OCI-LY3 (cell line): Measurements from ENCODE around the gene EPHB6.

Experiments
- H2AFZ ChIP-seq: fragments of 200-600, 300-600 bp; shearing (Covaris generic); 2 replicates; pipeline ENCODE4 v1.6.0; 2014; ENCODE audit warnings: antibody characterized with exemption, low read depth, low read length
- H3K27ac ChIP-seq: fragments of 200-600, 300-600 bp; sonication (generic); 2 replicates; pipeline ENCODE4 v1.5.1; 2014; ENCODE audit warnings: mild to moderate bottlenecking, low read length, moderate library complexity, mixed read lengths
- H3K27me3 ChIP-seq: fragments of 200-600, 300-600 bp; sonication (generic); 2 replicates; pipeline ENCODE4 v1.6.1; 2014; ENCODE audit warnings: low read depth, low read length, mixed read lengths
- H3K36me3 ChIP-seq: fragments of 200-600, 300-600 bp; sonication (generic); replicated peaks from 2 replicates; pipeline ENCODE3; 2014; ENCODE audit warnings: low read depth, low read length, mixed read lengths
- H3K4me1 ChIP-seq: fragments of 300-600, 200-600 bp; sonication (generic); 2 replicates; pipeline ENCODE4 v1.6.1; 2014; ENCODE audit warnings: low read length, mixed read lengths
- H3K4me2 ChIP-seq: fragments of 200-600, 300-600 bp; sonication (generic); 2 replicates; pipeline ENCODE4 v1.6.1; 2014; ENCODE audit warnings: low read length, mixed read lengths
- H3K4me3 ChIP-seq: fragments of 300-600, 200-600 bp; sonication (generic); 2 replicates; pipeline ENCODE4 v1.5.1; 2014; ENCODE audit warnings: antibody characterized with exemption, mild to moderate bottlenecking, low read length, moderate library complexity
- H3K79me2 ChIP-seq: fragments of 300-600, 200-600 bp; shearing (Covaris generic); 2 replicates; pipeline ENCODE4 v1.6.1; 2014; ENCODE audit warnings: mild to moderate bottlenecking, low read length, mixed read lengths
- H3K9ac ChIP-seq: fragments of 300-600, 200-600 bp; shearing (Covaris generic); 2 replicates; pipeline ENCODE4 v1.6.0; 2014; ENCODE audit warnings: mild to moderate bottlenecking, low read length, moderate library complexity
- H3K9me3 ChIP-seq: fragments of 200-600, 300-600 bp; shearing (Covaris generic); 2 replicates; pipeline ENCODE4 v1.6.1; 2014; ENCODE audit warnings: low read length, mixed read lengths; ENCODE audit not compliant: insufficient read depth
- H4K20me1 ChIP-seq: fragments of 200-600, 300-600 bp; sonication (generic); 2 replicates; pipeline ENCODE4 v1.6.1; 2016; ENCODE audit warnings: low read length, mixed read lengths; ENCODE audit not compliant: insufficient read depth
- EZH2phosphoT487 ChIP-seq: fragments of 200-600 bp; shearing (Covaris generic); IDR thresholded peaks from 2 replicates; pipeline ENCODE4 v1.6.1; 2018; ENCODE audit warnings: antibody characterized with exemption, mixed run types, low read depth
- TF ChIP-seq, protein P1 (sequence below): fragments of 200-600, 300-600 bp; sonication (generic); IDR thresholded peaks from 2 replicates; pipeline ENCODE4 v1.5.1; 2014; ENCODE audit warnings: antibody characterized with exemption, low read length, low read depth

The EPHB6 gene

GRCh38 chr7:142882338-142882678 lies 27.4 kb downstream of the EPHB6 start:
- Histone ChIP-seq H3K4me1 (peaks cover 40% of the 10 kb centered on the region), H3K27me3 (peaks cover 23% of the 10 kb centered on the region), H3K9me3 (no peaks in the 10 kb centered on the region), H3K36me3 (no peaks in the 10 kb centered on the region), H3K27ac (no peak overlapping the region), H4K20me1 (no peaks in the 10 kb centered on the region), H3K4me2 (no peak overlapping the region; the same call in 1 of the 2 replicates), H3K4me3 (no peak overlapping the region), H2AFZ (no peak overlapping the region), H3K79me2 (no peaks in the 10 kb centered on the region), H3K9ac (no peak overlapping the region)
- no peak for TF ChIP-seq EZH2phosphoT487
- TF ChIP-seq, protein P1, sequence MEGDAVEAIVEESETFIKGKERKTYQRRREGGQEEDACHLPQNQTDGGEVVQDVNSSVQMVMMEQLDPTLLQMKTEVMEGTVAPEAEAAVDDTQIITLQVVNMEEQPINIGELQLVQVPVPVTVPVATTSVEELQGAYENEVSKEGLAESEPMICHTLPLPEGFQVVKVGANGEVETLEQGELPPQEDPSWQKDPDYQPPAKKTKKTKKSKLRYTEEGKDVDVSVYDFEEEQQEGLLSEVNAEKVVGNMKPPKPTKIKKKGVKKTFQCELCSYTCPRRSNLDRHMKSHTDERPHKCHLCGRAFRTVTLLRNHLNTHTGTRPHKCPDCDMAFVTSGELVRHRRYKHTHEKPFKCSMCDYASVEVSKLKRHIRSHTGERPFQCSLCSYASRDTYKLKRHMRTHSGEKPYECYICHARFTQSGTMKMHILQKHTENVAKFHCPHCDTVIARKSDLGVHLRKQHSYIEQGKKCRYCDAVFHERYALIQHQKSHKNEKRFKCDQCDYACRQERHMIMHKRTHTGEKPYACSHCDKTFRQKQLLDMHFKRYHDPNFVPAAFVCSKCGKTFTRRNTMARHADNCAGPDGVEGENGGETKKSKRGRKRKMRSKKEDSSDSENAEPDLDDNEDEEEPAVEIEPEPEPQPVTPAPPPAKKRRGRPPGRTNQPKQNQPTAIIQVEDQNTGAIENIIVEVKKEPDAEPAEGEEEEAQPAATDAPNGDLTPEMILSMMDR: no peak

GRCh38 chr7:142883145-142883544 lies 28.3 kb downstream of the EPHB6 start:
- TF ChIP-seq, protein P1: no peak
- no peak for TF ChIP-seq EZH2phosphoT487
- Histone ChIP-seq H3K79me2 (no peaks in the 10 kb centered on the region), H2AFZ (no peak overlapping the region), H3K4me1 (peaks cover 40% of the 10 kb centered on the region), H3K27me3 (peaks cover 23% of the 10 kb centered on the region), H3K4me2 (no peak overlapping the region), H3K9me3 (no peaks in the 10 kb centered on the region), H3K4me3 (no peak overlapping the region), H3K36me3 (no peaks in the 10 kb centered on the region), H3K27ac (no peak overlapping the region), H3K9ac (no peak overlapping the region), H4K20me1 (no peaks in the 10 kb centered on the region)

- no peaks in the 10 kb centered on the region for H3K9me3 ChIP-seq
- no peak overlapping the region for H3K27ac ChIP-seq
- H3K36me3 ChIP-seq: no peaks in the 10 kb centered on the region
- H3K79me2 ChIP-seq: no peaks in the 10 kb centered on the region
- peak overlapping the region; percentile 47 for H2AFZ ChIP-seq
- peak overlapping the region; percentile 3; the same call in 1 of the 2 replicates for H3K9ac ChIP-seq
- no peak for TF ChIP-seq EZH2phosphoT487
- TF ChIP-seq, protein P1: no peak
- H3K4me2 ChIP-seq: peak overlapping the region; percentile 32
- no peak overlapping the region for H3K4me3 ChIP-seq
- H3K4me1 ChIP-seq: peaks cover 40% of the 10 kb centered on the region
- H4K20me1 ChIP-seq: no peaks in the 10 kb centered on the region
- peaks cover 19% of the 10 kb centered on the region for H3K27me3 ChIP-seq
Measured at GRCh38 chr7:142883571-142884285, 28.9 kb downstream of the EPHB6 start.

DNA sequence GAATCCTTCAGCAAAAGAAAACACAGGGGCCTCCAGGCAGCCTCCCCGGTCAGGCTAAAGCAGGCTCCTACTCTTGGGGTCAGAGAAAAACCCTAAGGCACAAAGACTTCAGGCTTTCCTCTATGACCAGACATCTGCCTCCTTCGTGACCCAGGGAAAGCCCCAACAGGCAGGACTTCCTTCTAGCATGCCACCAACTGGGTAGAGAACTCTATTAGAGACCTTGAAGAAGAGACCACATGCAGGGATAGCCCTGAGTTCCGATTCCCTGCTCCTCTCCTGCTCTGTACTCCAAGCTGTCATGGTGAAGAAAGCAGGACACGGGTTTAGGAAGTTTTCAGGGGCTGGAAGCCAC lies 29.4 kb downstream of the EPHB6 start:
- Histone ChIP-seq H3K27ac (no peak overlapping the region), H3K9ac (peak overlapping the region; percentile 3; the same call in 1 of the 2 replicates), H3K4me3 (no peak overlapping the region), H3K36me3 (no peaks in the 10 kb centered on the region), H3K27me3 (peaks cover 14% of the 10 kb centered on the region), H4K20me1 (no peaks in the 10 kb centered on the region), H2AFZ (peak overlapping the region; percentile 47), H3K79me2 (no peaks in the 10 kb centered on the region), H3K4me2 (peak overlapping the region; percentile 32), H3K9me3 (no peaks in the 10 kb centered on the region), H3K4me1 (peaks cover 40% of the 10 kb centered on the region)
- TF ChIP-seq EZH2phosphoT487: no peak
- TF ChIP-seq, protein P1: no peak
